HepG2 (cell line): Measurements from ENCODE around the gene SMYD2. TPM values are rescaled to one million over a fixed set of nuclear protein-coding genes. Genes with fewer than 3 reads are reported as not detected.

ENCODE experiments used
- AHR ChIP-seq: IDR thresholded peaks from 2 replicates; pipeline ENCODE4 v1.6.1; 2018; ENCODE audit warnings: missing genetic modification reagents, missing compliant biosample characterization
- ATF2 ChIP-seq: sonication (generic); formaldehyde crosslinking; IDR thresholded peaks from 2 replicates; pipeline ENCODE4 v1.4.0; 2020; ENCODE audit warnings: missing genetic modification reagents
- FOXO4 ChIP-seq: sonication (generic); formaldehyde crosslinking; conservative IDR thresholded peaks from 2 replicates; pipeline ENCODE4 v1.8.1; 2023; ENCODE audit warnings: missing genetic modification reagents
- GATAD1 ChIP-seq: IDR thresholded peaks from 2 replicates; pipeline ENCODE4 v1.6.1; 2016; ENCODE audit warnings: missing genetic modification reagents, missing compliant biosample characterization
- HOXA3 ChIP-seq: sonication (generic); formaldehyde crosslinking; IDR thresholded peaks from 2 replicates; pipeline ENCODE4 v1.5.0; 2020; ENCODE audit warnings: missing genetic modification reagents
- MAX ChIP-seq: IDR thresholded peaks from 2 replicates; pipeline ENCODE4 v1.6.1; 2012; ENCODE audit warnings: inconsistent platforms
- MTF2 ChIP-seq: sonication (generic); formaldehyde crosslinking; IDR thresholded peaks from 2 replicates; pipeline ENCODE4 v1.5.0; 2020; ENCODE audit warnings: missing genetic modification reagents, borderline replicate concordance
- POGZ ChIP-seq: sonication (generic); formaldehyde crosslinking; IDR thresholded peaks from 2 replicates; pipeline ENCODE4 v1.4.0; 2020; ENCODE audit warnings: mild to moderate bottlenecking, missing genetic modification reagents
- RARG ChIP-seq: sonication (generic); formaldehyde crosslinking; IDR thresholded peaks from 2 replicates; pipeline ENCODE4 v1.4.0; 2020; ENCODE audit warnings: low read depth, mild to moderate bottlenecking, missing genetic modification reagents
- SRSF4 ChIP-seq: fragments of 200-400 bp; formaldehyde crosslinking; IDR thresholded peaks from one replicate; pipeline ENCODE4 v1.6.1; 2018; ENCODE audit warnings: mild to moderate bottlenecking, low read depth, low read length, moderate library complexity; ENCODE audit not compliant: poor library complexity, severe bottlenecking
- TEF ChIP-seq: sonication (generic); formaldehyde crosslinking; IDR thresholded peaks from 2 replicates; pipeline ENCODE4 v1.5.0; 2020; ENCODE audit warnings: missing genetic modification reagents
- YEATS2 ChIP-seq: sonication (generic); formaldehyde crosslinking; IDR thresholded peaks from 2 replicates; pipeline ENCODE4 v1.4.0; 2020; ENCODE audit warnings: missing genetic modification reagents, borderline replicate concordance
- ZNF646 ChIP-seq: sonication (generic); formaldehyde crosslinking; IDR thresholded peaks from 2 replicates; pipeline ENCODE4 v1.9.0; 2021; ENCODE audit warnings: mild to moderate bottlenecking, missing genetic modification reagents
- ZNF660 ChIP-seq: sonication (generic); formaldehyde crosslinking; IDR thresholded peaks from 2 replicates; pipeline ENCODE4 v1.5.1; 2020; ENCODE audit warnings: mild to moderate bottlenecking, low read depth, missing genetic modification reagents, borderline replicate concordance
- ZNF883 ChIP-seq: sonication (generic); formaldehyde crosslinking; IDR thresholded peaks from 2 replicates; pipeline ENCODE4 v1.5.1; 2020; ENCODE audit warnings: mild to moderate bottlenecking, missing genetic modification reagents; ENCODE audit errors: not compliant biosample characterization
- ZUFSP ChIP-seq: sonication (generic); formaldehyde crosslinking; IDR thresholded peaks from 2 replicates; pipeline ENCODE4 v1.9.0; 2021; ENCODE audit warnings: missing genetic modification reagents, mild to moderate bottlenecking, borderline replicate concordance
- polyA plus RNA-seq, 8 experiments: library from polyadenylated mRNA; depleted of rRNA in 3 of 8; stranded (reverse) in 7 of 8; unstranded in 1 of 8; fragments of >200 nt; fragmentation: Illumina TruSeq in 4 of 8; extraction: Trizol in 4 of 8; gene quantifications; 2 replicates each; pipeline versions ENCODE4 v1.2.1 to v1.2.3, GENCODE V29; 2011 to 2016; ENCODE audit warnings: low read depth in 4 of 8, missing spikeins in 1 of 8, mixed read lengths in 1 of 8; ENCODE audit not compliant: insufficient read depth in 1 of 8
- total RNA-seq, 5 experiments: library from RNA; depleted of rRNA; stranded (reverse); fragments of >200 nt; fragmentation: Illumina TruSeq; extraction: Trizol; gene quantifications; 2 replicates each; pipeline ENCODE4 v1.2.3, GENCODE V29; 2016; ENCODE audit warnings: low read depth in 1 of 5

The SMYD2 gene
- total and polyA plus RNA-seq, 2 of the 13 experiments (the other 11 are each of a cell fraction or from before 2014, with no cell fraction given) = 72.7 to 139 TPM

DNA sequence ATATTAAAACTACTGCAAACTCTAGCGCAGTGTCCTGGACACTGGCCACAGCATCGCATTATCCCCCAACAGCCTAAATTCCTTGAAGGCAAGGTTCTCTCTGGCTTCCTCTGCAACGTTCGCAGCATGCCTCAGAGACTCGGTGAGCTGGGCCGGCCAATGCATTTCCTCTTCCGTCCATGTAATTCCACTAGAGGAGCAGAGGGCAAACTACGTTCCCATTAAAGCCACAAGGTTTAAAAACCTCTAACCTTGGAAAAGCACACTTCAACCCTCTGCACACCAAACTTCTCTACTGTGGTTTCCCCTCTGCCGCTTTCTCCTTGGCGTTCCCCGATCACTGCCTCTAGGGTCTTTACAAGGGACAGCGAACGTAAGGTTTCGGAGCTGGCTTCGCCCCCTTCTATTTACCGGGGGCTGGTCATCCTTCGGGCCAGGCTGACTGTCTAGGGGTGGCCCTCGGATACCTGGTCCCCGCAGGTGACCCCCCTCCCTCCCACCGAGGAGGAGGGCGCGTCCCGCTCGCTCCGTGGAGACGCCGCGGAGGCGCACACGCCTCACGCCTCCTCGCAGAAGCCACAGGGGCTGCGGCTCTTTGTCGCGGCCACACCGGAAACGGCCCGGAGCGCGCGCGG lies 456 bp upstream of the SMYD2 start (continued):
- TF ChIP-seq ZUFSP (CRISPR knock-in tag) (no peak), POGZ (CRISPR knock-in tag) (peak; percentile 39; the same call in 1 of the 2 replicates), ZNF660 (no peak), RARG (CRISPR knock-in tag) (no peak), ATF2 (CRISPR knock-in tag) (no peak), SRSF4 (no peak), GATAD1 (CRISPR knock-in tag) (peak; percentile 28; the same call in 1 of the 2 replicates), MAX (peak; percentile 41), TEF (CRISPR knock-in tag) (no peak), YEATS2 (CRISPR knock-in tag) (peak; percentile 56), AHR (CRISPR knock-in tag) (no peak; the same call in 1 of the 2 replicates), ZNF646 (0 out of 2 replicates have a peak, but pooled peaks have one; percentile 2), ZNF883 (peak; percentile 88), HOXA3 (CRISPR knock-in tag) (peak; percentile 53; the same call in 1 of the 2 replicates), FOXO4 (CRISPR knock-in tag) (no peak), MTF2 (CRISPR knock-in tag) (0 out of 2 replicates have a peak, but pooled peaks have one; percentile 34)
